IMR-90 (cell line): Measurements from ENCODE around the gene NUP93. TPM values are rescaled to one million over a fixed set of nuclear protein-coding genes. Genes with fewer than 3 reads are reported as not detected.

Source experiments
- ATAC-seq: fragments of 200-7000 bp; cut with Tn5 transposase; 2 replicates; pipeline ENCODE4 v1.9.1; 2020; ENCODE audit warnings: low read depth, mild to moderate bottlenecking, moderate library complexity
- BruUV-seq: library from RNA; stranded (reverse); fragments of 400-500 nt; replicated peaks from 2 replicates; lab custom pipeline; 2021; lab: Mats Ljungman, UMichigan
- CTCF ChIA-PET: fragments of 300-600 bp; formaldehyde crosslinking; extraction: SDS; loops from one replicate; lab custom pipeline; 2021; ENCODE audit warnings: antibody characterized with exemption; lab: Yijun Ruan, JAX
- POLR2A ChIA-PET: fragments of 300-600 bp; sonication (Branson Sonifier 250); formaldehyde crosslinking; loops from one replicate; lab custom pipeline; 2022; ENCODE audit warnings: antibody characterized with exemption; ENCODE audit not compliant: unreplicated experiment; lab: Charles Lee
- DNase-seq: peaks from one replicate; pipeline ENCODE4 v3.0.0; 2013
- H2AFZ ChIP-seq: replicated peaks from 2 replicates; pipeline ENCODE3; 2013; ENCODE audit warnings: low read length, mild to moderate bottlenecking; ENCODE audit not compliant: poor library complexity
- H2AK5ac ChIP-seq: 2 replicates; pipeline ENCODE4 v1.6.1; 2013; ENCODE audit warnings: low read depth, low read length, inconsistent platforms
- H2AK9ac ChIP-seq: replicated peaks from 2 replicates; pipeline ENCODE3; 2013; ENCODE audit warnings: mild to moderate bottlenecking, low read depth, low read length, moderate library complexity; ENCODE audit not compliant: poor library complexity
- H2BK120ac ChIP-seq: 2 replicates; pipeline ENCODE4 v1.6.1; 2013; ENCODE audit warnings: low read depth, low read length, inconsistent platforms
- H2BK15ac ChIP-seq: 3 replicates; pipeline ENCODE4 v1.6.1; 2013; ENCODE audit warnings: low read depth, low read length, inconsistent platforms
- H2BK20ac ChIP-seq: 2 replicates; pipeline ENCODE4 v1.6.1; 2013; ENCODE audit warnings: low read depth, mild to moderate bottlenecking, inconsistent platforms, low read length, moderate library complexity
- H2BK5ac ChIP-seq: 2 replicates; pipeline ENCODE4 v1.6.1; 2013; ENCODE audit warnings: mild to moderate bottlenecking, low read depth, low read length, inconsistent platforms; ENCODE audit not compliant: poor library complexity, severe bottlenecking
- H3K14ac ChIP-seq: replicated peaks from 2 replicates; pipeline ENCODE4 v1.6.1; 2013; ENCODE audit warnings: low read depth, low read length, inconsistent platforms
- H3K18ac ChIP-seq: 2 replicates; pipeline ENCODE4 v1.6.1; 2013; ENCODE audit warnings: low read depth, low read length, control low read depth
- H3K23ac ChIP-seq: 2 replicates; pipeline ENCODE4 v1.6.1; 2013; ENCODE audit warnings: low read depth, low read length, inconsistent platforms
- H3K27ac ChIP-seq: 2 replicates; pipeline ENCODE4 v1.5.1; 2013; ENCODE audit warnings: mild to moderate bottlenecking, control low read depth, low read length; ENCODE audit not compliant: insufficient read depth
- H3K27me3 ChIP-seq: 2 replicates; pipeline ENCODE4 v1.6.1; 2013; ENCODE audit warnings: low read length; ENCODE audit not compliant: control insufficient read depth, insufficient read depth
- H3K36me3 ChIP-seq: 2 replicates; pipeline ENCODE4 v1.6.1; 2013; ENCODE audit warnings: low read length, mixed read lengths; ENCODE audit not compliant: control insufficient read depth, insufficient read depth
- H3K4ac ChIP-seq: 2 replicates; pipeline ENCODE4 v1.6.1; 2013; ENCODE audit warnings: low read depth, low read length, inconsistent platforms
- H3K4me1 ChIP-seq: 2 replicates; pipeline ENCODE4 v1.6.1; 2013; ENCODE audit warnings: low read length, mixed read lengths; ENCODE audit not compliant: control insufficient read depth, insufficient read depth
- H3K4me2 ChIP-seq: 2 replicates; pipeline ENCODE4 v1.6.1; 2013; ENCODE audit warnings: low read depth, mild to moderate bottlenecking, control low read depth, low read length, moderate library complexity
- H3K4me3 ChIP-seq: 2 replicates; pipeline ENCODE4 v1.5.1; 2013; ENCODE audit warnings: low read depth, mild to moderate bottlenecking, control low read depth, low read length, moderate library complexity; ENCODE audit not compliant: insufficient read depth
- H3K56ac ChIP-seq: 2 replicates; pipeline ENCODE4 v1.6.1; 2013; ENCODE audit warnings: low read length, inconsistent platforms; ENCODE audit not compliant: insufficient read depth; ENCODE audit errors: extremely low read depth
- H3K79me1 ChIP-seq, 2 experiments: 2 replicates each; pipeline ENCODE4 v1.6.1; 2013; ENCODE audit warnings: low read length in 2 of 2, inconsistent platforms in 1 of 2, low read depth in 1 of 2
- H3K9ac ChIP-seq: 2 replicates; pipeline ENCODE4 v1.6.1; 2013; ENCODE audit warnings: low read depth, low read length, control low read depth
- H3K9me1 ChIP-seq: 2 replicates; pipeline ENCODE4 v1.6.1; 2013; ENCODE audit warnings: low read length, inconsistent platforms; ENCODE audit not compliant: insufficient read depth
- H3K9me3 ChIP-seq: 2 replicates; pipeline ENCODE4 v1.6.1; 2013; ENCODE audit warnings: low read length; ENCODE audit not compliant: control insufficient read depth, insufficient read depth
- H4K20me1 ChIP-seq: 2 replicates; pipeline ENCODE4 v1.6.1; 2013; ENCODE audit warnings: low read length, inconsistent platforms; ENCODE audit not compliant: insufficient read depth
- H4K5ac ChIP-seq: 2 replicates; pipeline ENCODE4 v1.6.1; 2013; ENCODE audit warnings: mild to moderate bottlenecking, low read depth, low read length, control low read depth
- H4K8ac ChIP-seq, 2 experiments: 2 replicates each; pipeline ENCODE4 v1.6.1; 2013; ENCODE audit warnings: low read depth in 2 of 2, low read length in 2 of 2, control low read depth in 1 of 2, inconsistent platforms in 1 of 2
- H4K91ac ChIP-seq: 2 replicates; pipeline ENCODE4 v1.6.1; 2013; ENCODE audit warnings: low read depth, low read length, inconsistent platforms; ENCODE audit not compliant: insufficient read depth
- BHLHE40 ChIP-seq: fragments of 150-350 bp; IDR thresholded peaks from 2 replicates; pipeline ENCODE4 v1.6.1; 2016; ENCODE audit warnings: mild to moderate bottlenecking, low read depth, low read length
- CEBPB ChIP-seq: IDR thresholded peaks from 2 replicates; pipeline ENCODE4 v1.6.1; 2012; ENCODE audit warnings: low read depth, low read length, improper control_type of control experiment
- CHD1 ChIP-seq: IDR thresholded peaks from 2 replicates; pipeline ENCODE4 v1.6.1; 2012; ENCODE audit warnings: low read depth, low read length, improper control_type of control experiment
- FOS ChIP-seq: fragments of 150-350 bp; IDR thresholded peaks from 2 replicates; pipeline ENCODE4 v1.6.1; 2016; ENCODE audit warnings: low read depth, low read length
- MAFK ChIP-seq: IDR thresholded peaks from 2 replicates; pipeline ENCODE4 v1.6.1; 2012; ENCODE audit warnings: low read depth, low read length, improper control_type of control experiment
- MAZ ChIP-seq: IDR thresholded peaks from 2 replicates; pipeline ENCODE4 v1.6.1; 2012; ENCODE audit warnings: low read depth, mild to moderate bottlenecking, low read length, improper control_type of control experiment, moderate library complexity, borderline replicate concordance
- MXI1 ChIP-seq: IDR thresholded peaks from 2 replicates; pipeline ENCODE4 v1.6.1; 2012; ENCODE audit warnings: low read depth, mild to moderate bottlenecking, low read length, moderate library complexity, borderline replicate concordance
- NFE2L2 ChIP-seq: fragments of 150-350 bp; IDR thresholded peaks from 2 replicates; pipeline ENCODE4 v1.6.1; 2016; ENCODE audit warnings: low read depth, mild to moderate bottlenecking, low read length
- POLR2A ChIP-seq: IDR thresholded peaks from 2 replicates; pipeline ENCODE4 v1.6.1; 2012; ENCODE audit warnings: mild to moderate bottlenecking, low read depth, low read length
- RAD21 ChIP-seq: IDR thresholded peaks from 2 replicates; pipeline ENCODE4 v1.6.1; 2012; ENCODE audit warnings: low read length, improper control_type of control experiment
- RCOR1 ChIP-seq: IDR thresholded peaks from 2 replicates; pipeline ENCODE4 v1.6.1; 2012; ENCODE audit warnings: mild to moderate bottlenecking, low read length, improper control_type of control experiment; ENCODE audit not compliant: insufficient replicate concordance
- RFX5 ChIP-seq: IDR thresholded peaks from 2 replicates; pipeline ENCODE4 v1.8.0; 2012; ENCODE audit warnings: low read depth, mild to moderate bottlenecking, low read length, moderate library complexity
- SMC3 ChIP-seq: fragments of 150-350 bp; IDR thresholded peaks from 2 replicates; pipeline ENCODE4 v1.6.1; 2016; ENCODE audit warnings: low read depth, mild to moderate bottlenecking, antibody characterized with exemption, low read length, moderate library complexity
- WGBS, 2 experiments: methylation state at CpG; one replicate each; pipeline versions ENCODE4 v1.1.5 to v1.1.7; 2013; ENCODE audit warnings: missing lambda C conversion rate in 2 of 2; ENCODE audit not compliant: insufficient read length in 1 of 2; ENCODE audit errors: extremely low coverage in 2 of 2; 5-methylcytosine and 5-hydroxymethylcytosine counted together
- dilution Hi-C: fragments of 300-500 bp; cut with HindIII; formaldehyde crosslinking; loops from one replicate; pipeline ENCODE4 v1.14.3; 2018; ENCODE audit warnings: low sequenced_read_pairs; ENCODE audit not compliant: unreplicated experiment
- in situ Hi-C: fragments of 300-500 bp; cut with MboI; formaldehyde crosslinking; loops from 3 replicates; pipeline ENCODE4 v1.14.3; 2019; ENCODE audit warnings: low sequenced_read_pairs, inconsistent platforms, mixed read lengths
- intact Hi-C: fragments of 100-400 bp; cut with micrococcal nuclease; formaldehyde crosslinking; loops from 2 replicates; pipeline ENCODE4 v1.10.0; 2022
- polyA plus RNA-seq, 3 experiments: library from polyadenylated mRNA; depleted of rRNA; stranded (reverse); fragments of >200 nt; gene quantifications; 2 replicates each; pipeline ENCODE4 v1.2.3, GENCODE V29; 2012; ENCODE audit warnings: low replicate concordance in 1 of 3
- total RNA-seq: library from RNA; depleted of rRNA; stranded (reverse); fragments of >200 nt; gene quantifications from 2 replicates; pipeline ENCODE4 v1.2.3, GENCODE V29; 2012
- TF ChIP-seq, protein P1 (sequence below): conservative IDR thresholded peaks from 2 replicates; pipeline ENCODE4 v1.5.1; 2012; ENCODE audit warnings: mild to moderate bottlenecking, low read depth, low read length, improper control_type of control experiment
- TF ChIP-seq, protein P2 (sequence below): fragments of 150-350 bp; IDR thresholded peaks from 2 replicates; pipeline ENCODE4 v1.6.1; 2017; ENCODE audit warnings: mild to moderate bottlenecking, antibody characterized with exemption, low read length, low read depth
- TF ChIP-seq, protein P3 (sequence below): fragments of 150-350 bp; IDR thresholded peaks from 2 replicates; pipeline ENCODE4 v1.6.1; 2016; ENCODE audit warnings: low read depth, mild to moderate bottlenecking, low read length, moderate library complexity, borderline replicate concordance

Gene NUP93
- total and polyA plus RNA-seq, 2 of the 4 experiments (the other 2 are of a cell fraction): 54.6 to 72.6 TPM

DNA sequence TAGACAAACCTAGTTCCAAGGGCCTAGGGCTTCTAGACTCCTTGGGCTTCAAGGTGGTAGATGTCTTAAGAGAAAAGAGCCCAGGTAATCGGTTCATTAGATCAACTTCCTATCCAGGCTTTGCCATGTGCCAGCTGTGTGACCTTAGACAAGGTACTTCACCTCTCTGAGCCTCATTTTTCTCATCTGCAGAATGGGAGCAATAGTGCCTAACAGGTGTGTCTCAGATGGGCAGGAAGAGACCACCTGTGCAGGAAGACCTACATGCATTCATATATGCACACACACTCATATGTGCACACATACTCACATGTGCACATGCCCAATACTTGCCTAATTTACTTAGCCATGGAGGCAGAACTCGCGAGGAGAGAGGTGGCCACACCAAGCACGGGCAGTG is 150.8 kb downstream of the NUP93 start:
- no TSS peak for BruUV-seq
- DNase-seq (no peak), ATAC-seq (no peak)
- Histone ChIP-seq H3K4me3 (no peak overlapping the region), H3K18ac (no peak overlapping the region), H3K36me3 (no peaks in the 10 kb centered on the region), H2AK9ac (no peak overlapping the region), H3K4ac (no peak overlapping the region), H3K27ac (no peak overlapping the region), H3K9me3 (no peaks in the 10 kb centered on the region), H4K91ac (no peak overlapping the region), H3K14ac (no peak overlapping the region), H4K8ac (no peak overlapping the region), H3K9ac (no peak overlapping the region), H3K4me1 (no peaks in the 10 kb centered on the region), H3K56ac (no peak overlapping the region), H3K23ac (no peak overlapping the region), H4K20me1 (no peaks in the 10 kb centered on the region), H2BK5ac (no peak overlapping the region), H2AK5ac (no peak overlapping the region), H3K79me1 (no peaks in the 10 kb centered on the region), H3K4me2 (no peak overlapping the region), H2BK15ac (no peak overlapping the region), H3K9me1 (no peaks in the 10 kb centered on the region), H3K27me3 (peaks cover 19% of the 10 kb centered on the region; the same call in 1 of the 2 replicates), H2BK20ac (no peak overlapping the region), H2BK120ac (no peak overlapping the region), H2AFZ (no peak overlapping the region), H4K5ac (no peak overlapping the region)
- WGBS, 2 experiments: no CpG with 5 or more reads among the region's 4 CpGs
- in situ Hi-C loops (no loop called here), intact Hi-C loops (no loop called here), dilution Hi-C loops (no loop called here)
- ChIA-PET CTCF (no interaction called here), POLR2A (no interaction called here)
- no peak for TF ChIP-seq SMC3
- no peak for TF ChIP-seq RFX5
- TF ChIP-seq RAD21: no peak
- no peak for TF ChIP-seq RCOR1
- TF ChIP-seq, protein P1, sequence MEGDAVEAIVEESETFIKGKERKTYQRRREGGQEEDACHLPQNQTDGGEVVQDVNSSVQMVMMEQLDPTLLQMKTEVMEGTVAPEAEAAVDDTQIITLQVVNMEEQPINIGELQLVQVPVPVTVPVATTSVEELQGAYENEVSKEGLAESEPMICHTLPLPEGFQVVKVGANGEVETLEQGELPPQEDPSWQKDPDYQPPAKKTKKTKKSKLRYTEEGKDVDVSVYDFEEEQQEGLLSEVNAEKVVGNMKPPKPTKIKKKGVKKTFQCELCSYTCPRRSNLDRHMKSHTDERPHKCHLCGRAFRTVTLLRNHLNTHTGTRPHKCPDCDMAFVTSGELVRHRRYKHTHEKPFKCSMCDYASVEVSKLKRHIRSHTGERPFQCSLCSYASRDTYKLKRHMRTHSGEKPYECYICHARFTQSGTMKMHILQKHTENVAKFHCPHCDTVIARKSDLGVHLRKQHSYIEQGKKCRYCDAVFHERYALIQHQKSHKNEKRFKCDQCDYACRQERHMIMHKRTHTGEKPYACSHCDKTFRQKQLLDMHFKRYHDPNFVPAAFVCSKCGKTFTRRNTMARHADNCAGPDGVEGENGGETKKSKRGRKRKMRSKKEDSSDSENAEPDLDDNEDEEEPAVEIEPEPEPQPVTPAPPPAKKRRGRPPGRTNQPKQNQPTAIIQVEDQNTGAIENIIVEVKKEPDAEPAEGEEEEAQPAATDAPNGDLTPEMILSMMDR: no peak
- no peak for TF ChIP-seq CEBPB
- TF ChIP-seq FOS: no peak
- no peak for TF ChIP-seq POLR2A
- TF ChIP-seq, protein P2, sequence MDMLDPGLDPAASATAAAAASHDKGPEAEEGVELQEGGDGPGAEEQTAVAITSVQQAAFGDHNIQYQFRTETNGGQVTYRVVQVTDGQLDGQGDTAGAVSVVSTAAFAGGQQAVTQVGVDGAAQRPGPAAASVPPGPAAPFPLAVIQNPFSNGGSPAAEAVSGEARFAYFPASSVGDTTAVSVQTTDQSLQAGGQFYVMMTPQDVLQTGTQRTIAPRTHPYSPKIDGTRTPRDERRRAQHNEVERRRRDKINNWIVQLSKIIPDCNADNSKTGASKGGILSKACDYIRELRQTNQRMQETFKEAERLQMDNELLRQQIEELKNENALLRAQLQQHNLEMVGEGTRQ: no peak
- no peak for TF ChIP-seq MAZ
- no peak for TF ChIP-seq MAFK
- no peak for TF ChIP-seq BHLHE40
- TF ChIP-seq CHD1: no peak
- TF ChIP-seq MXI1: no peak
- TF ChIP-seq, protein P3, sequence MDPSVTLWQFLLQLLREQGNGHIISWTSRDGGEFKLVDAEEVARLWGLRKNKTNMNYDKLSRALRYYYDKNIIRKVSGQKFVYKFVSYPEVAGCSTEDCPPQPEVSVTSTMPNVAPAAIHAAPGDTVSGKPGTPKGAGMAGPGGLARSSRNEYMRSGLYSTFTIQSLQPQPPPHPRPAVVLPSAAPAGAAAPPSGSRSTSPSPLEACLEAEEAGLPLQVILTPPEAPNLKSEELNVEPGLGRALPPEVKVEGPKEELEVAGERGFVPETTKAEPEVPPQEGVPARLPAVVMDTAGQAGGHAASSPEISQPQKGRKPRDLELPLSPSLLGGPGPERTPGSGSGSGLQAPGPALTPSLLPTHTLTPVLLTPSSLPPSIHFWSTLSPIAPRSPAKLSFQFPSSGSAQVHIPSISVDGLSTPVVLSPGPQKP: no peak
- TF ChIP-seq NFE2L2: no peak
